HTERT RPE-1 (cell line): ENCODE measurements around the gene RIC1.
"Not testable (repeated sequence)": the region's sequence is repeated elsewhere in the genome, so short reads cannot be mapped to it uniquely, and the experiment has no call there.

Experiments
- in situ Hi-C: fragments of 300-500 bp; cut with MboI; formaldehyde crosslinking; loops from 4 replicates; pipeline ENCODE4 v1.14.3; 2020; ENCODE audit warnings: low sequenced_read_pairs

RIC1 gene

DNA sequence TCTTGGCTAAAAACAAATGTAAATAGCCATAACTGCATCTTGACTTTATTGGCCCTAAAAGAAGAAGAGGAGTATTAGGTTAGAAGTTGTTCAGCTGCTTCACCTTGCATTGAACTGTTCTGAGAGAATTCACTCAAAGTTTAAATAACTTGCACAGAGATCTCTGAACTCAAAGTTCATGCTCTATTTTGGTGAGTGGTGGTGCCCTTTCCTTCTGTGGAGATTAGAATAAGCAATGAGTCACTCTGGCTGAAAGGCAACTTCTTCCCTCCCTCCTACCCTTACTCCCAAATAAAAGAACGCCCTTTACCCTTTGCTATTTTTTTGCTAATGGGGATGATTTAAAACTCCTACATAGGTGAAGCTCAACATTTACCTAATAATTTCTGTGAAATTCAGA, 155.1 kb downstream of the RIC1 start:
- in situ Hi-C loops: no loop called here

DNA sequence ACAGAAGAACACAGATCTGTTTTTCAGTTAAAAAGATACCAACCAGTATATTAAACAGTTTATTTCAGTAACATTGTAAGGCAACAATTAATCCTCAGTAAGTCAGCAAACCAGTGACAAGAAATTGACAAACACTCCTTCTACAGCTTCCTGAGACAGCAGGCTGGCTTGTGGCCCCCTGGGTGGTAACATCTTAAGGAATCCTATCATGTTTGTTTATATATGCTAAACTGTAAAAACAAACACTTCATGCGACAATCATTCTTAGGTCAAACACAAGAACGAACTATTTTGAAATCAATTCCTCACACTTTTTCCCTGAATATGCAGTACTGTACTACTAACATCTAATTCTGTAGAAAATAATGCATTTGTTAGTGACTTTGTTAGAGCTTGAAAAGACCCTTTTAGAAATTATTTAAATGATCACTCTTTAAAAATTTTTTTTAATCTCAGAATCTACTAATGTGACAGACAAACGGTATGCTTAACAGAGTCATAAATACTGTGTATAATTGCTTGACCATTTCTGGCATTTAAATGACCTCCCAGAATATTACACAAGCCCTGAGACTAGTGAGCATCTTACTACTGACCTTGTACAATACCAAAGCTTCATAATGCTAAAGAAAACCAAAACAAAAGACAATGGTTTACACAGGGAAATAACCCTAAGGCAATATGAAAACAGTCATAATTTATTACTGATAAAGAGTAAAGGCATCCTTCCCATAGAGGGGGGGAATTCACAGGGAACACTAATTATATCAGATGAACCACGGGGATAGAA, 155.8 kb downstream of the RIC1 start:
- in situ Hi-C loops: no loop called here

DNA sequence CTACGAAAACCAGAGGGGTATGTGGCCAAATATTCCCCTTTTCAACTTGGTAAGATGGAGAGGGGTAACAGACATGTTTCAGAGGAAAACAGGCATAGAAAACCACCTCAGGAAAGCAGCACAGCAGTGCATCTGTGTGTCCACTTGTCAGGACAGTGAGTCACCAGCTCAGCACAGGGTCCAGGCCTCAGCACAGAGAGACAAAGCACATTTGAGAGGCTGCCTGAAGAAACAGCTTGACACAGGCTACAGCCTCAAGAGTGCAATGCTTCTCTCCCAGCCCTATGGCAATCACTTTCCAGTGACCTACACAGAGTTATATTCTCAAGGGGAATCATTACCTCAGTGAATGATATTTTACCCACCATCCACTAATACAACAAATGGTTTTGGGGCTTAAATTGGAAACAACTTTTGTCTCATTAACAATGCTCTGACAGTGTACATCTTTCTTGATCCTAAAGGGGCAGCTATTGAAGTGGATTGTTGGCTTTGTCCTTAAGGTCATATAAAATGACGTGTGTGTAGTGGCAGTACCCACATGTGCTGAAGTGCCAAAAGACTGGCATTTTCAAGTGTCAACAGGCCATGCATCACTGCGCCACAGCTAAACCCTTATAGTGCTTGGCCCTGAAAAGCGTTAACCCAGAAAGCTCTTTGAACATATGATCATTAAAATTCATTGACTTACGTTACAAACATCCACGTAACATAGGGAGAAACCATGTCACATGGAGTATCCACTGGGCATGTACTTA, 157.6 kb downstream of the RIC1 start:
- in situ Hi-C loops: no loop called here

DNA sequence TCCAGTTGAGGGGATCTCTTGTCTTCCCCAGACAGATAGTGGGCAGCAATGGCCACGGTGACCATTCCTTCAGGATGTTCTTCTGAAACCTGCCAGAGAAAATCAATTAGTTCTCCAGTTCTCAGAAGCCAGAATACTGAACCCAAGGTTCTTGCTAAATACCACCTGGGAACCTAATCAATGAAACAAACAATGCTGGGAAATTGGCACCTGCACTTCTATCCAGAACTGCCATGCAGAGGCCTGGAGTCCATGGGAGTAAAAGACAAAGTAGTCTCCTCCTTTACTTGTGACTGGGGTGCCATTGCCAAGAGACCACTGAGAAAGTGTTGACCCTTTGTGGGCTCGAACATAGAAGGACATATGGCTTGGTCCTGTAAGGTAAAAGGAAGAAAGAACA, 158.3 kb downstream of the RIC1 start:
- in situ Hi-C loops: no loop called here

DNA sequence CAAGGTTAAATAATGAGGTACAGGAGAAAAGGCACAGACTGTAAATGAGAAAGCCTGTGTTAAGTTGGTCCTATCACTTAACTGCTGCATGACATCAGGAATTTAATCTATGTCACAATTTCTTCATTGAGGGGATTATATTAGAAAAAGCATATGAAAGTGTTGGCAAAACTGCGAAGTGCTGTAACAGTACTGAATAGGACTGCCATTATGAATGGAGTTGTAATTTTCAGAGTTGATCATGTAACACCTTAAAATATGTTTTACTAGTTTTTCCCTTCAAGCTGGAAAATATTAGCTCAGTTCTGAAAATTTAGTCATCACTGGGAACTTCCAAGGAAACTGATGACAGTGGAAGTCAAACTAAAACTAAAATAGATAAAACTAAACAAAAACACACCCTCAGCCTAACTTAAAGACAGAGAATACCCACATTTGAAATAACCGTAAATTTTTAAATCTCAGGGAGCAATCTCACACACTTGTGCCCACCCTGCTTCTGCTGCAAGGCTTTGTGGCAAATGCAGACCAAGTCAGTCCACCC, 158.9 kb downstream of the RIC1 start:
- in situ Hi-C loops: no loop called here

DNA sequence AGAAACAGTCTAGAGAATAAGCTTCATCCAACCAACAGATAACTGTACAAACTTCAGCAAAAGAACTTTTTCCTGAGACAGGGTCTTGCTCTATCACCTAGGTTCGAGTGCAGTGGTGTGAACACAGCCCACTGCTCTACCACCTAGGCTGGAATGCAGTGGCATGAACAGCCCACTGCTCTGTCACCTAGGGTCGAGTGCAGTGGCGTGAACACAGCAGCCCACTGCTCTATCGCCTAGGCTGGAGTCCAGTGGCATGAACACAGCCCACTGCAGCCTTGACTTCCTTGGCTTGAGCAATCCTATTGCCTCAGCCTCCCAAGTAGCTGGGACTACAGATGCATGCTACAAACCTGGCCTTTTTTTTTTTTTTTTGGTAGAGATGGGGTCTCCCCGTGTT, 160.6 kb downstream of the RIC1 start:
- in situ Hi-C loops: no loop called here

DNA sequence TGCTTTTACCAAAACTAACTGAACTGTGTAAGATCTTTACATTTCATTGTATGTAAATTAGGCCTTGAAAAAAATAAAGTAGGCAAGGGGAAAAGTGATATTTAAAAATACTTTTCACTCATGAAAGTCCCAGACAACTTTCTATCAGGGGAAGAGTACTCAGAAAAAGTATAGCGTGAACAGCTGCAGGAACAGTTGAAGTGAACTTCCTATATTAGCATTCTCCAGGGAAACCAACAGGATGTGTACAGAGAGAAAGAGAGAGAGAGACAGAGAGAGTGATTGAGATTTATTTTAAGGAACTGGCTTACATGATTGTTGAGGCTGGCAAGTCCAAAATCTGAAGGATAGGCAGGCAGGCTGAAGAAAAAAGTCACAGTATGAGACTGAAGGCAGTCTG, 162.0 kb downstream of the RIC1 start:
- in situ Hi-C loops: no loop called here

DNA sequence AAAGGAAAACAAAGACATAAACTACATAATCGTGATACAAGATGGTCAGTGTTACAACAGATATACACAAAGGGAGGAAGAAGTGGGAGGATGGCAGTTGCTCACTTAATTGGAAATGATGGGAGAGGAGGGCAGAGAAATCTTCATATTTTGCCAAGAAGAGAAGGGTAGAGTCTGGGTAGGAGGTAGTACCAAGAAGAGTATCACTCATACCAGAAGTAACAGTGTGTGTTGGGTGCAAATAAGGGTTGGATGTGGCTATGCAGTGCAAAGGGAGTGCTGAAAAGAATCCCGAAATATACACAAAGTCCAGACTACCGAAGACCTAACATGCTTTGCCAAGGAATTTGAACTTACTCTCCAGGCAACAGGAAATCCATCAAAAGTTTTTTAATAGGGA, 163.0 kb downstream of the RIC1 start:
- in situ Hi-C loops: no loop called here

DNA sequence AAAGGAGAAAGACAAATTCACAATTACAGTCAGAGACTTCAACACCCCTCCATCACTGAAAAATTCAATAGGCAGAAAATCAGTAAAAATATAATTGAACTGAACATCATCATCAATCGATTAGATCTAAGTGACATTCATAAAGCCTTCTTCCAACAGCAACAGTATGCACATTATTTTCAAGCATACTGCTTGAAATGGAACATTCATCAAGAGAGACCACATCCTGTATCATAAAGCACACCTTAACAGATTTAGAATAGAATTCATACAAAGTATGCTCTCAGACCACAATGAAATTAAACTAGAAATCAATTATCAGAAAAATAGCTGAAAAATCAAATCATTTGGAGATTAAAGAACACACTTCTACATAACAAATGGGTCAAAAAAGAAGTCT, 164.9 kb downstream of the RIC1 start:
- in situ Hi-C loops: no loop called here

DNA sequence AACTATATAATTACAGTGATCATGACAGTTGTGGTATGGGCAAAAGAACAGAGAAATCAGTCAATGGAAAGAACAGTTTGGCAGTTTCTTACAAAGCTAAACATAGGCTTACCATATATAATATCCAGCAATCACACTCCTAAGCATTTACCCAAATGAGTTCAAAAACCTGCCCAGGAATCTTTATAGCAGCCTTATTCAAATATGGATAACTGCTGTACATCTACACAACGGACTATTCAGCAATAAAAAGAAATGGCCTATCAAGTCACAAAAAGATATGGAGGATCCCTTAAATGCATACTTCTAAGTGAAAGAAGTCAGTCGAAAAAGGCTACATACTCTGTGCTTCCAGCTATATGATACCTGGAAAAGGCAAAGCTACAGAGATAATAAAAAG, 167.4 kb downstream of the RIC1 start:
- in situ Hi-C loops: no loop called here

DNA sequence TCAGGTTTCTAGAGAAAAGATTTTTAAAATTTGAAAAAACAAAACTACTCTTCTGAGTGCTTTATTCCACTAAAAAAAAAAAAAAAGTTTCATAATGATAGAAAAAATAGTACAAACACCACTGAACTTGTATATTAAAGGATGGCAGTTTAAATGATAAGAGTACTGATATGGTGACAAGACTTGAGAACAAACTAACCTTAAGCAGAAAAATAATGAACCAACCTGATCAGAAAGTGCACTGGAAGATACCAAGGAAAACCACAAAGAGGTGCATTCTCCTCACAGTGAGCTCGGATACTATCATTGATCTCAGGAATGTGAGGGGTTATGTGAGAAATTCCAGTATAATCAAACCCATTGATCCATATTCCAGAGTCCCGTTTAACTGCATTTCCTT, 169.7 kb downstream of the RIC1 start:
- in situ Hi-C loops: no loop called here

DNA sequence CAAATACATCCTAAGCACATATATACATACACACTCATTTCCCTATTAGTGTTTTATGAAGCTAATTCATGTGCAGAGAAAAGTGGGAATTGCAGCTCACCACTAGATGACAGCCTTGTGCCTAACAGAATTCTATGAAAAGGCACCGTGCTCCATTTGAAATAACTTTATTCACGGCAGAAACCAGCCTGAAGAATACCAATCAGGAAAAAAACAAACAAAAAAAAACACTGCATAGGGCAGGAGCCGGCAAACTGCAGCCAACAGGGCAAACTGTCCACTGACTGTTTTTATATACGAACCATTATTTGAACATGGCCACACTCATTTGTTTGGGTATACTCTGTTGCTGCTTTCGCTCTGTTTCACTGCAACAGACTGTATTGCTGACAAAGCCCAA, 170.4 kb downstream of the RIC1 start:
- in situ Hi-C loops: no loop called here

DNA sequence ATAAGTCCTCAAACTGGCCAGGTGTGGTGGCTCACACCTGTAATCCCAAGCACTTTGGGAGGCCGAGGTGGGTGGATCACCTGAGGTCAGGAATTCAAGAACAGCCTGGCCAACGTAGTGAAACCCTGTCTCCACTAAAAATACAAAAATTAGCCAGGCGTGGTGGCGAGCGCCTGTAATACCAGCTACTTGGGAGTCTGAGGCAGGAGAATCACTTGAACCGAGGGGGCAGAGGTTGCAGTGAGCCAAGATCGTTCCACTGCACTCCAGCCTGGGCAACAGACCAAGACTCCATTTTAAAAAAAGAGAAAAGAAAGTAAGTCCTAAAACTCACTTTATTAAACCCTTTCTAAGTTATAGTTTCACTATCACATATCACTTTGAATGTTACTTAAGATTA, 171.5 kb downstream of the RIC1 start:
- in situ Hi-C loops: not testable (repeated sequence)

DNA sequence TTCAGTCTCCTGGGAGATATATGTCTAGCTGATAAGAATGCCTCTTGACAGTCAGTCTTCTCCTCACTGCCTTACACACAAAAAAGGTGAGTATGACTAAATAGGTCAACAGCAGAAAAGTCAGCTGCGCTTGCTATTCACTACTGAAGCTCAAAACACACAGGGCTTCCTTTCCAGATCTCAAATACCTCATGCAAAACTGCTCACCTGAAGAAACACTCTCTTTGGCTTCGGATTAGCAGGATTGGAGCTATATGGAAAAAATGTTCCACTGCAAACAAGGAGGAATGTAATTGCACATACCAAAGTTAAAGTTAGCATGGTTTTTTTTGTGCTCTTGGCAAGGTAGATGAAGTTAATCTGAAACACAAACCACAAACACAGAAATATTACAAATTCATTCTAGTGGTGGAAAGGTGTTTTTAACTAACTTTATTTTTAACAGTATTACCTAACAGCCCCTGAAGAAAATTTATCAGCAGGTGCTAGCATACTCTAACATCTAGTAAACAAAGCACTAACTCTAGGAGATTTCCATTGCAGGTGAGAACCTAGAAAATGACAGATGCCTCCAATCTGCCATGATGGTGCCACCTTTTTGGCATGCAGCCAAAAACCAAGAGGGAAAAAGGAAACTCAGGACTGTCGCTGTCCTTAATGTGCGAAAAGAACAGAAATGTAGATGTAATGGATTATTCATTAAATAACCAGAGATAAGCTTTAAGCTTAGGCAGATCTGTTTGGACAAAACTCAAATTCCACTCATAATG, 172.2 kb downstream of the RIC1 start:
- in situ Hi-C loops: no loop called here

DNA sequence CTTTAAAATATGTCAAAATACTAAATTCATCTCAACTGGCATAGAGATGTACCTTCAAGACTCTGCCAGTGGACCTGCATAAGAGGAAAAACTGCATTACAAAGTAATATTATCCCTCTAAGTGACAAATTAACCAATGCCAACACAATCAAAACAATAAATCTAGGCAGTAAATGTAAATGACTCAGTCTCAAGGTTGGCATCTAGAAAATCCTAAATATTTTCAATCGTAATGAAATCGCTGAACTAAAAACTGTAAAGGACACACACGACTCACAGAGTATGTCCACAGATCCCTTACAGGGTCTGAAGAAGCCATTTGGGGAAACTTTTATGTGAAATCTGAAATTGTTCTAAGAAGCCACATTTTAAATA, 172.8 kb downstream of the RIC1 start:
- in situ Hi-C loops: no loop called here

DNA sequence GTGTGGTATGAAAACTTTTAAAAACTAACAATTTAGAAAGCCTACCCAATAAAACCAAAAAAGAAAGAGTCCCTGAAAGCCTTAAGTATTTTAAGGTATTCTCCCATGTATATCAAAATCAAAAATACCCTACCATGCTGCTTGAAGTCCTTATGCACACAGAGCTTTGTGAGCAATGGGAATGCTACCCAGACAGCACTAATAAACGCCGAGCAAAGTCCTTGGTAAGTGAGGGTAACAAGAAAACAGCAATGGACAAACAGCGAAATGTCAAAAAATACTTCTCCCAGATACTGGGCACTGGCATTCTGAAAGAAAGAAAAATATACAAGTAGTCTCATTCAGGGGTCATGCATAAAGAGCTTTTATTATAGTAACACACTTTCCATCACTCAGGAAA, 176.6 kb downstream of the RIC1 start:
- in situ Hi-C loops: no loop called here

DNA sequence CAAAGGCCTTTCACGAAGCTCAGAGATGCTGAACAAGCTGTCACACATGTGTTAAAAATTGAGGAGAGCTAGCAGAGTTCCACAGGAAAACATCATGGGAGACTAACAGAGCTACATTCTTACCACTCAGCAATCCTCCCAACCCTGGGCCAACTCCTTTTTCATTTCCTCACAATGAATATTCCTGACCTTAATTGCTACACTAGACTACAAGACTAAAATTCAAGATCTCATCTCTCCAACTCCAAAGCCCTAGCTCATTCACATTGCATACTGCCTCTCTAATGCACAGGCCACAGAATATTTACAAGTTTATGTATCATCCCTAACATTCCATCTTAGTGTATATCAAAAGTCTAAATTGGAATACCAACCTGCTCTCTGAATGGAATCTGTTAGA, 182.8 kb downstream of the RIC1 start:
- in situ Hi-C loops: no loop called here

DNA sequence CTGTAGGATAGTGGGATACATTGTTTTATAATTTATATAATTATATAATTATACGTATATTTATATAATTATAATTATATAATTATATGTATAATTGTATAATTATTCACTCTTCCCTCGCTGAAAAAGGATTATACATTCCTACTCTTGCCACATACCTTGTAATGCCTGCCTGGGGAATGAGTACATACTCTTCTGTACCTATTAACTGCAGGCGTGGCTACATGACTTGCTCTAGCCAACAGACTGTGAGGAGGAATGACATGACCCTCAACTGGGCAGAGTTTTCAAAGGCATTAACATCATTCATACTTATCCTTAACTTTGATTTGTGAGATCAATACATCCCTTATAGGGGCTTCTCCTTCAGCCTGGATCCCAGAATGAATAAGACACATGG, 184.9 kb downstream of the RIC1 start:
- in situ Hi-C loops: no loop called here

DNA sequence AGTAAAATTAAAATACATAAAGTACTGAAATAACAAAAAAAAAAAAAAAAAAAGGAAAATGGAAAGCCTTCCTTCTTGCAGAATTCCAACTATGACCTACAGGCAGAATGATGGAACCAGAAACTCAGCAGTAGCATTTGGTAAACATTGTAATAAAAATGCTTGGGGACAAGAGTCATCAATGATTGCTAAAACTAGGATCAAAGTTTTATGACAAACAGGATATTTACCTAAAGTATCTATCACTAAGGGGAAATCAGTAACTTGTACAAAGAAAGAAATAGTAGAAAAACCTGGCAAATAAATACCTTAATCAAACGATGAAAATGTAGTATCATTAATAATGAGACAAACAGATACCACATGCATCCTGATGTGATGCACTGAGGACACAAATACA, 186.6 kb downstream of the RIC1 start:
- in situ Hi-C loops: no loop called here

DNA sequence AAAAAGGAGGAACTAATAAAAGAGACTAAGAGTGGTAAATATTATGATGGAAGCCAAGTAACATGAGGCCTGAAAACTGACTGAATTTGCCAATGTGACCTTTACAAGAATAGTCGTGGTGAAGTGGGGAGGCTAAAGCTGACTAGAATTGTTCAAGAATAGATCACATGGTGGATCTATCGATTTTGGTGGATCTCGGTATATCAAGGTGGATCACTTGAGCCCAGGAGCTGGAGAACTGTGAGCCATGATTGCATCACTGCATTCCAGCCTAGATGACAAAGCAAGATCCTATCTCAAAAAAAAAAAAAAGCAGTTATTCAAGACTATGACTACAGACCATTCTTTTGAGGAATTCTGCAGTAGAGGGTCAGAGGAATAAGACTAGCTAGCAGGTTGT, 189.0 kb downstream of the RIC1 start:
- in situ Hi-C loops: no loop called here

DNA sequence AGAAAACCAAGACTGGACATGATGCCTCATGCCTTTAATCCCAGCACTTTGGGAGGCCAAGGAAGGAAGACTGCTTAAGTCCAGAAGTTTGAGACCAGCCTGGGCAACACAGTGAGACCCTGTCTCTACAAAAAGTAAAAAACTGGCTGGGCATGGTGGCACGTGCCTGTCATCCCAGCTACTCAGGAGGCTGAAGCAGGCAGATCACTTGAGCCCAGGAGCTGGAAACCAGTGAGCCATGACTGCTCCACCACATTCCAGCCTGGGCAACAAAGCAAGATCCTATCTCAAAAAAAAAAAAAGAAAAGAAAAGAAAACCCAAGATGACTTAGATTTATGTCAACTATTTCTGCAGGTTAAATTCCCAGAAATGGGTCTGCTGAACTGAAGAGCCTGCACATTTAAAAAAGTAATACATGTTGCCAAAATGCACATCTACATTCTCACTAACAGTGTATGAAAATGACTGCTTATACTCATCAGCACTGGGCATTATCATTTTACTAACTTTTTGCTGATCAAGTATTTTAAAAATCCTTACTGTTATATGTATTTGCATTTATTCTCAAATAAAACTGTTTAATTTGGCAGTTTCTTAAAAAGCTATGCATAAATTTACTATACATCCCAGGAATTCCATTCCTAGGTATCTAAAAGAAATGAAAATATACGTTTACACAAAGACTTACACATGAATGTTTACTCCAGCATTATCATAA, 189.7 kb downstream of the RIC1 start:
- in situ Hi-C loops: no loop called here
